SK-N-MC (cell line): Measurements from ENCODE around the gene CLEC16A.

Experiments
- DNase-seq: peaks from one replicate; pipeline ENCODE4 v3.0.0-alpha.2; 2011; ENCODE audit warnings: low read depth, low spot score
- H3K27ac ChIP-seq: fragments of 200-600 bp; sonication (generic); 2 replicates; pipeline ENCODE4 v1.5.1; 2016; ENCODE audit warnings: mixed run types
- H3K36me3 ChIP-seq: fragments of 200-600 bp; sonication (generic); 2 replicates; pipeline ENCODE4 v1.6.1; 2017; ENCODE audit warnings: antibody characterized with exemption, low read length, mixed read lengths; ENCODE audit not compliant: insufficient read depth
- H3K4me3 ChIP-seq: fragments of 200-600 bp; sonication (generic); 2 replicates; pipeline ENCODE4 v1.5.1; 2016
- H3K9ac ChIP-seq: fragments of 200-600 bp; sonication (generic); 2 replicates; pipeline ENCODE4 v1.8.0; 2017; ENCODE audit warnings: mixed run types, mixed read lengths; ENCODE audit not compliant: insufficient read length
- H3K9me3 ChIP-seq: fragments of 200-600 bp; sonication (generic); 2 replicates; pipeline ENCODE4 v1.6.1; 2017; ENCODE audit warnings: low read depth, mild to moderate bottlenecking, antibody characterized with exemption, low read length, moderate library complexity, mixed read lengths
- EZH2 ChIP-seq: fragments of 200-600 bp; sonication (generic); IDR thresholded peaks from one replicate; pipeline ENCODE4 v1.6.1; 2017; ENCODE audit warnings: antibody characterized with exemption
- FOXP2 ChIP-seq: optimal IDR thresholded peaks from 2 replicates; pipeline ENCODE3; 2011; ENCODE audit warnings: mild to moderate bottlenecking, moderate library complexity; ENCODE audit not compliant: insufficient read depth; ENCODE audit errors: extremely low read length, control extremely low read depth
- POLR2AphosphoS5 ChIP-seq: IDR thresholded peaks from 2 replicates; pipeline ENCODE4 v1.6.1; 2012; ENCODE audit warnings: mild to moderate bottlenecking, low read depth, low read length, borderline replicate concordance

The CLEC16A gene

GRCh38 chr16:11224894-11225676, 280.7 kb downstream of the CLEC16A start:
- no peak for DNase-seq
- no peak for TF ChIP-seq POLR2AphosphoS5
- no peak for TF ChIP-seq FOXP2
- TF ChIP-seq EZH2 = no peak
- Histone ChIP-seq H3K36me3 (no peaks in the 10 kb centered on the region), H3K27ac (no peak overlapping the region), H3K4me3 (no peak overlapping the region), H3K9me3 (no peaks in the 10 kb centered on the region), H3K9ac (no peak overlapping the region)

GRCh38 chr16:11225677-11226549, 281.5 kb downstream of the CLEC16A start:
- no peaks in the 10 kb centered on the region for H3K9me3 ChIP-seq
- H3K36me3 ChIP-seq = no peaks in the 10 kb centered on the region
- no peak overlapping the region for H3K4me3 ChIP-seq
- DNase-seq = no peak
- TF ChIP-seq POLR2AphosphoS5 (no peak), EZH2 (no peak), FOXP2 (no peak)
- no peak overlapping the region for H3K27ac ChIP-seq
- H3K9ac ChIP-seq = no peak overlapping the region

- no peak overlapping the region for H3K27ac ChIP-seq
- H3K9me3 ChIP-seq = no peaks in the 10 kb centered on the region
- TF ChIP-seq EZH2 = no peak
- no peak for TF ChIP-seq FOXP2
- TF ChIP-seq POLR2AphosphoS5 = no peak
- no peak overlapping the region for H3K4me3 ChIP-seq
- H3K9ac ChIP-seq = no peak overlapping the region
- H3K36me3 ChIP-seq = no peaks in the 10 kb centered on the region
- DNase-seq = no peak
Observed at GRCh38 chr16:11229432-11229831, 285.1 kb downstream of the CLEC16A start.

GRCh38 chr16:11229906-11230305, 285.5 kb downstream of the CLEC16A start:
- no peak for DNase-seq
- H3K27ac ChIP-seq = no peak overlapping the region
- no peaks in the 10 kb centered on the region for H3K36me3 ChIP-seq
- no peak overlapping the region for H3K4me3 ChIP-seq
- H3K9me3 ChIP-seq = no peaks in the 10 kb centered on the region
- no peak overlapping the region for H3K9ac ChIP-seq
- TF ChIP-seq FOXP2 (no peak), EZH2 (no peak), POLR2AphosphoS5 (no peak)

GRCh38 chr16:11231367-11231970, 287.1 kb downstream of the CLEC16A start:
- TF ChIP-seq POLR2AphosphoS5 = no peak
- no peak for TF ChIP-seq EZH2
- TF ChIP-seq FOXP2 = no peak
- no peak overlapping the region for H3K4me3 ChIP-seq
- no peak overlapping the region for H3K27ac ChIP-seq
- H3K36me3 ChIP-seq = no peaks in the 10 kb centered on the region
- H3K9ac ChIP-seq = no peak overlapping the region
- no peak for DNase-seq
- no peaks in the 10 kb centered on the region for H3K9me3 ChIP-seq
